ENCODE measurements around the gene SLAMF1.
A peak's percentile ranks its signal among the peaks of the same experiment; 100 is the strongest.
"Not testable (repeated sequence)": the region's sequence is repeated elsewhere in the genome, so short reads cannot be mapped to it uniquely, and the experiment has no call there.

The SLAMF1 gene, protein sequence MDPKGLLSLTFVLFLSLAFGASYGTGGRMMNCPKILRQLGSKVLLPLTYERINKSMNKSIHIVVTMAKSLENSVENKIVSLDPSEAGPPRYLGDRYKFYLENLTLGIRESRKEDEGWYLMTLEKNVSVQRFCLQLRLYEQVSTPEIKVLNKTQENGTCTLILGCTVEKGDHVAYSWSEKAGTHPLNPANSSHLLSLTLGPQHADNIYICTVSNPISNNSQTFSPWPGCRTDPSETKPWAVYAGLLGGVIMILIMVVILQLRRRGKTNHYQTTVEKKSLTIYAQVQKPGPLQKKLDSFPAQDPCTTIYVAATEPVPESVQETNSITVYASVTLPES
- total RNA-seq, result 0.20 to 313 (median 1.6) reads per million in 17 experiments

DNA sequence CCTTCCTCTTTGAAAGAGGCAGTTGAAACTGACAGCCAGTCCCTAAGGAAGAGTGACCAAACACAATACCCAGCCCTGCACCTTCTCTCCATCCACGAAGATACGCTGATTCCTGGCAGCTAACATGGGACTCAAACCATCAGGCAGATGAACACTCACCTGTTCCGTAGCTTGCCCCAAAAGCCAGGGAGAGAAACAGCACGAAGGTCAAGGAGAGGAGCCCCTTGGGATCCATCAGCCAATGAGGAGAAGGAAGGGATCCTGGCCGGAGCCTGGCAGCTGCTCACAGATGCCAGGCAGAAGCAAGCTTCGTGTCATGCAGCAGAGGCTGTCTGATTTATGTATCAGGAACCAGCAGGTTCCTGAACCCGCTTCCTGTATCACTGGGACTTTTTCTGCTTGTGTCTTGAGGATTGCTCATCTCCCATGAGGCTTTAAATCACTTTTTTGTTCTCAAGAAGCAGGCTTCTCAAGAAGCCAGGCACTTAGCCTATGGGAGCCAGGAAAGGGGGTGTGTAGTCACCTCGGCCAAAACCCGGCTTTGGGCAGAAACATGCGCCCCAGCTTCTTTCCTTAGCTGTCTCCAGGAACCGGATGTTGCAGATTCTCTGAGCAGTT, at the start of gene SLAMF1:
Gene SLAMF1, minus strand, starts transcription at position 334 of the 618 bp plus-strand sequence. Its CDS starts 99 bp downstream, at position 235.
- peak; percentile 68 to 88 (median 76) for DNase-seq

DNA sequence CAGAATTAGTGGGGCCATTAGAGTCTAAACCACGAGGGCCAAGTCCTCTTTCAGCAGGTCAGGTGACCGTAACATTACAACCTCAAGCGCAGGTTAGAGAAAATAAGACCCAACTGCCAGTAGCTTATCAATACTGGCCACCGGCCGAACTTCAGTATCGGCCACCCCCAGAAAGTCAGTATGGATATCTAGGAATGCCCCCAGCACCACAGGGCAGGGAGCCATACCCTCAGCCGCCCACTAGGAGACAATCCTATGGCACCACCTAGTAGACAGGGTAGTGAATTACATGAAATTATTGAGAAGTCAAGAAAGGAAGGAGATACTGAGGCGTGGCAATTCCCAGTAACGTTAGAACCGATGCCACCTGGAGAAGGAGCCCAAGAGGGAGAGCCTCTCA, 45.5 kb upstream of the SLAMF1 start:
- not testable (repeated sequence) for DNase-seq

DNA sequence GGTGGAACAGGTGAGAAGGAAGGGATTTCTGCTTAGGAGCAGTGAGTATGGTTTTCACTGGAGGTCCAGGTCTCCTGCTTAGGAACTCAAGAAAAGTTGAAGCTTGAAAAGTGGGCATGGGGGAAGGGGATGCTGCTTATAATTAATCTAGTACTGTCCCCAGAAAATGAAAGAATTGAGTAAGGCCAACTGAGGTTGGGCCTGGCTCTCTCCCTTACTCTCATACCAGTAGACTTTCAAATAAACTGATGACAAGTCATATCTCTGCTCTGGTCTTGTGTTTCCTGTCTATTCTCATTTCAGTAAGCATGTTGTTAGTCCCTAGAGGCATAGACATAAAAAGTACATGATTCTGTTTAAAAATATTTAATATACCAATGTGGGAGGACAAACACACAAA, 38.4 kb upstream of the SLAMF1 start:
- DNase-seq, result no peak

DNA sequence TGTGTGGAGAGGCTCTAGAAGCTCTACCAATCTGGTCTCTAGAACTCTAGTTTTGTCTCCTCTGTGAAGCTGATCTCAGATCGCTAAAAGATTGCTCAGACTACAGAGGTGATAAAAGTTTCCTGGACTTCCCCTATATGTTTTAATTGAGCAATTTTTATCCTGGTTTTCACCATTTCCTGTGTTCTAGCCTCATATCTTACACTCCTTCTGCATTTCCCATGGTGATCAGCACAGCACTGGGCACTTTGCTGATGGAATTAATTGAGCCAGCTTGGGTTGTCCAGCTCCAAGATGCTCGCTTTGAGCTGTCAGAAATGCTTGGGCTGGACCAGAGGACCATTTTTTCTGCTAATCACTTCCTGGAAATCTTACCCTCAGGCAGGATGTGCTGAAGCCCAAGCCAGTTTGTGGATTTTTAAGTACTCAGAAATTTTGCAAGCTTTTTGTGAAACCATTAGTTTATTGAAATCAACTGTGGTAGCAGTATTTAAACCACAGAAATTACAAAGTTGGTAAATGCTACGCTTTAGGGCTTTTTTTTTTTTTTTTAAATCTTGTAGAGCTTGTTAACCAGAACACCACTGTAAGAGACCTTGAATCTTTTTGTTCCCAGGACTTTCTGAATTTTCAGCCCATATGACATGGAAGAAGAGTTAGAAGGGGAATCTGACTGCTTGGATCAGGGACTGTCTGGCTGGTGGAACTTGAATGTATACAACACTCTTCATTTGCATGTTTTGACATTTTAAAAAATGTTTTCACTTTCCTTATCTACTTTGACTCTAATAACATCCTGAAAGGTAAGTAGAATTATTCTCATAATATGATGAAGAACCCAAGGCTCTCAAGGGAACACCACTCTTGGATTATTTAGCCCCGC, 36.4 kb upstream of the SLAMF1 start:
- DNase-seq, result peak; percentile 47 to 76 (median 67)

DNA sequence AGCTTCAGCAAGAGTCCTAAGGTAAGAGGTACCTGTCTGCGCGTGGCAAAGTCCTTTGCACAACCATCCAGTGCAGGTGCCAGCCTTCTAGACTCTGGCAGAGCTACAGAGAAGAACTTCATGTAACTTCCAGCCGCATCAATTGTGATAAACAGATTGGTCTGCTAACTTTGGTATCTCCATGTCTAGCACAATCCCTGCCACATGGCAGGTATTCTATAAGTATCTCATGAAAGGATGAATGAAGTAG, 35.0 kb upstream of the SLAMF1 start:
- no peak for DNase-seq

DNA sequence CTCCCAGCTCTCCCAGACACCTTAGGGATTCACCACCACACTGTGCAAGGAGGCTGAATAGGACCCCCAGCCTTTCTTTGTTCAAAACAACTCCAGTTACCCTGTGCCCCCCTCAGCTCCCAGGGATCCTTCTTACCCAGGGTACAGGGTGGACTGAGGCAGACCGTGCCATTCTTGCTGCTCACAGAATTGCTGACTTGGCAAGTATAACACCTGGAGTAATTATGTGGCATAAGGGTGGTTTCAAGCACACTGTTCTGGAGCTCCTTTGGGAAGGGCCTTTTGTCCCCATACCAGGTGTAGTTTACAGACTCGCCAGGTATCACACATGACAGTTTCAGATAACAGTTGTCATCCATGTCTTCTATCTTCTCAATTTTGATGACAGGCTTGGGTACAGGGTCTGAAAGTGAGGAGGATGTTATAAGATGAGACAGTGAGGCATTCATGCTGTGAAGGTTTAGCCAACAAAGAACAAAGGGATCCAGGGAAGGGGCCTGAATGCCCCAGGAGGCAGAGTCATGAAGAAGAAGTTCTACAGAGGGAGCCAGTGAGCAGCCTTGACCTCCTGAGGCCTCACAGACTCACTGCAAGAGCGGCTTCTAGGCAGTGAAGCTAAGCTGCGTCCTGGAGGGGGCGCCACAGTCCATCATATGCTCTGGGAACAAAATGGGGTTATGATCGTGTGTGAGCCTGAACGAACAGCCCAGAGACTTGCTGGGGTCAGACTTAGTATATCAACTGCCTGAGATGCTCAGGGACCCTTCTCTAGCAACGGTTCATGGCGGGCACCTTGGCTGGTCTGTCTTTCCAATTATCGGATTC, 34.4 kb upstream of the SLAMF1 start:
- DNase-seq, result peak; percentile 92 to 95 (median 94)

DNA sequence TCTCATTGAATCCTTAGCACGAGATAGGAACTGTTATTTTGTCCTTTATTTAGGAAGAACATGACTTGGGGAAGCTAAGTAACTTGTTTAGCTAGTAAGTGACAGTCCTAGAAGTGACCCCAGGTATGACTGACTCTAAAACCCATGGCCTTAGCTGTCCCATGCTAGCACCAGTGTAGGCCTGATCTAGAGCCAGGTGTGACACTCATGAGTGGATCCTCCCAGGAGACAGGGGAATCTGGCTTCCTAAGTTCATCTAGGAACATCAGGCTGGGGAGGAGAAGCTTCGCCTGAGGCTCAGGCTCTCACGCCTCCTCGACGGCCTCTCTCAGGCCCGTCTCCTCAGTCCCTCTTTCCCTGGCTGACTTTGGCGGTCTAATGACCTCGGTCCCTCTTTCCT, 33.6 kb upstream of the SLAMF1 start:
- DNase-seq, result no peak

DNA sequence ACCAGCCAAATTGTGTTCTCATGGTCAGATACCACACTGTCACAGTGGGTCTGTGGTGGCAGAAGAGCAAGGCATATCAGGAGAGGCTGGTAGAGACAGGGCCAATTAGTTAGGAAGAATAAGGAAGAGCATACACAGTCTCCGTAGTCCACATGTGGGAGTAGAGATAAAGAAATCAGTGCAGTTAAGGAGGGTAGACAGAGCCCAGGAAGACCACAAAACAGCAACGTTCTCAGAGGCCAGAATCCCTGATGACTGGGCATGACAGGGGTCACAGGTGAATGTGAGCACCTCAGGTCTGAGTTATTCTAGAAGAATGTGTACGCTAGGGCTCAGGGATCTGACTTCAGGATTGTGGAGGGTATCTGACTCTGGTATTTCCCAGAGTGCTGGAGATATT, 33.0 kb upstream of the SLAMF1 start:
- no peak for DNase-seq

DNA sequence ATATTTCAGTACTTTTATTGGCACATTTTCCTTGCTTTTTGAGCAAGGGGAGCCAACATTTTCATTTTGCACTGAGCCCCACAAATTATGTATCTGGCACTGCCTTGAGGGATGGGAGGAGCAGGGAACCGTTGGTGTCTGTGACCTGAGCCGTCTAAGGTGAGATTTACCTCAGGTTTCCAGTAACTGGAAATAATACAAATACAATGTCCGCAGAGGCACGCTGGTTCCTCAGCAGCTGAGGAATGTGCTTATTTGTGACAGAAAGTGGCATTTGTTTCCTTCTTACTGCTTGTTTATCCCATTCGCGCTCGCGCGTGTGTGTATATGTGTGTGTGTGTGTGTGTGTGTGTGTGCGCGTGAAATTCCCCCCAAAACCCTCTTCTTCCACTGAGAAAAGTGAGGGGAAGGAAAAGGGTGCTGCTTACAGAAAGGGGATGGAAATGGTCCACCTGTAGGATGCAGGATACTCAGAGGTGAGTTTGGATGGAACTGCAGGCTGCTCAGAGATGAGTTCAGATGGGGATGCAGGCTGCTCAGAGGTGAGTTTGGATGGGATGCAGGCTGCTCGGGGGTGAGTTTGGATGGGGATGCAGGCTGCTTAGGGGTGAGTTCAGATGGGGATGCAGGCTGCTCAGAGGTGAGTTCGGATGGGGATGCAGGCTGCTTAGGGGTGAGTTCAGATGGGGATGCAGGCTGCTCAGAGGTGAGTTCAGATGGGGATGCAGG, 30.2 kb upstream of the SLAMF1 start:
- DNase-seq, result no peak

DNA sequence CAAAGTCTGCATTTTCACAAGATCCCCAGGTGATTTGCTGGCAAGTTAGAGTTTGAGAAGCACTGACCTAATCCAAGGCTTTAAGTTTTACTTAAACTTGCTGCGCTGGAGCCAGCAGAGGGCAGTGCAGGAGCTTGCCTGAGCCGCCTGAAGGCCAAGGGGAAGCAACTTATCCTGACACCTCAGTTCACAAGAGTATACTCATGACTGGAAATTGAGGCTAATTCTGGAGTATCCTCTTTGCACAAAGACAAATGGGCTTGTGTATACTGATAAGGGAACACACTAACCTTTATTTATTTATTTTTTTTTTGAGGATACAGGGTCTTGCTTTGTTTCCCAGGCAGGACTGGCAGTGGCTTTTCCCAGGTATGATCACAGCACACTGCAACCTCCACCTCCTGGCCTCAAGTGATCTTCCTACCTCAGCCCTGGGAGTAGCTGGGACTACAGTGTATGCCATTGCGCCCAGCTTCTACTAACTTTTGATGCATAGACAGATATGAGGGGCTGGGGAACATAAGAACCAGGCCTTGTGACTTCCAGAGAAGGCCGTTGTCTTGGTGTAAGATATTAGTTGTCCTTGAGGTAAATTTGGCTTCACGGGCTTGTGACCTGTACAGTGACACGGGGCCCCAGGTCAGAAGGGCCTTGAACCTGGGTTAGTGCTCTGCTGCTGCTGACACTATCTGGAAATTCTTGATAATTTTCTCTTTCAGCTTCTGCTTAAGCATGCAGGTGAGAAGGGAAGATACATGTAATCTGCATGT, 29.0 kb upstream of the SLAMF1 start:
- DNase-seq, result peak; percentile 80 to 91 (median 89)

DNA sequence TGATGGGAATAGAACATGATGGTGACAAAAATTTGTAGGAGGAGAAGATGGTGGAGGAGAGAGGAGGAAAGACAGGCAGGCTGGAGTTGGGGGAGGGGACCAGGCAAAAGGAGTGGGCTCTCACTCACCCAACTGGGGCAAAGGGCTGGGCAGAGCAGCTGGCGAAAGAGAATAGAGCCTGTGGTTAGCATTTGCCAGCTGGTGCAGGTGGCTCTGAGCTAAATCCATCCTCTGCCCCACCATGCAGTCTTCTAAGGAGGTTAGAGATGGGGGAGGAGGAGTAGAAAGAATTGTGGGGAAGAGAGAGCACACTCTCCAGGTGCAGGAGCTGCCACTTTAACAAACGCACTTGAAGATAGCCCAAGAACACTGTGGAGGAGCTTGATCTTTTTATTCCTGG, 27.6 kb upstream of the SLAMF1 start:
- DNase-seq, result no peak

DNA sequence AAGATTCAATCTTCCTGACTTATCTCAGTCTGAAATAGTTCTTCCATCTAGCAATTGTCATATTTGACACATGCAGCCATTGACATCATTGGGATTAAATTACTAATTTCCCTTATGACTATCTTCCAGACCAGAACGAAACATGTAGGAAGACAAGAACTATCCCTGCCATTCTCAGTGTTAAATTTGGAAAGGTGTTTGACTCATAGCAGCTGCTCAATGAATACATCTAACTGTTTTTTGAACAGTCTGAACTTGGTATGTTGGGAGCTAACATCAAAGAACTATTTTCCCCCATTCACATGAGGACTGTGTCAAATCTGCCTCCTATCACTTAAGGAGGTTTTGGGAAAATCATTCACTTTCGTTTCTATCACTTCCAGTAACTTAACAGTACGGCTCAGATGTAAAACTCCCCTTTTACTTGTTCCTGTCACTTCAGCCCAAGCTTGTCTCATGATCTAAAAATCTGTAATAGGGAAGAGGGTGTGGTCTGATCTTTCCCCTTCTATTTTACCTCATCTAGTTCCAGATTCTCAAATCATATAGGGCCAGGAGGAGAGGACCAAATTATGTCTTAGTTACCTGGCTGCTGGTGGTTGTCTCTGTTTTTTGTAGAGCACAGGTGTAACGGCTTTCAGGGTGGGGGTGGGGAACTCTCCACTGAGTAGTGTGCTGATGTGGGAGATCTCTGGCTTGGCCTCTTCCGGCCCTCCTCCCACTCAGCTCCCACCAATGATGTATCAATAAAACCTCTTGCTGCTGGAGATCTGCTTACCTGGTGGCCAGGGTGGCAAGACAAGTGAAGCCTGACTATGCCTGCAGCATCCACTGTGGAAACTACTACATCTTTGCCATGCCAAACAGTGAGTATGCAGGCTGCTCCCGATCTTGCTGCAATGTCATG, 26.2 kb upstream of the SLAMF1 start:
- peak; percentile 23 to 70 (median 45) for DNase-seq

DNA sequence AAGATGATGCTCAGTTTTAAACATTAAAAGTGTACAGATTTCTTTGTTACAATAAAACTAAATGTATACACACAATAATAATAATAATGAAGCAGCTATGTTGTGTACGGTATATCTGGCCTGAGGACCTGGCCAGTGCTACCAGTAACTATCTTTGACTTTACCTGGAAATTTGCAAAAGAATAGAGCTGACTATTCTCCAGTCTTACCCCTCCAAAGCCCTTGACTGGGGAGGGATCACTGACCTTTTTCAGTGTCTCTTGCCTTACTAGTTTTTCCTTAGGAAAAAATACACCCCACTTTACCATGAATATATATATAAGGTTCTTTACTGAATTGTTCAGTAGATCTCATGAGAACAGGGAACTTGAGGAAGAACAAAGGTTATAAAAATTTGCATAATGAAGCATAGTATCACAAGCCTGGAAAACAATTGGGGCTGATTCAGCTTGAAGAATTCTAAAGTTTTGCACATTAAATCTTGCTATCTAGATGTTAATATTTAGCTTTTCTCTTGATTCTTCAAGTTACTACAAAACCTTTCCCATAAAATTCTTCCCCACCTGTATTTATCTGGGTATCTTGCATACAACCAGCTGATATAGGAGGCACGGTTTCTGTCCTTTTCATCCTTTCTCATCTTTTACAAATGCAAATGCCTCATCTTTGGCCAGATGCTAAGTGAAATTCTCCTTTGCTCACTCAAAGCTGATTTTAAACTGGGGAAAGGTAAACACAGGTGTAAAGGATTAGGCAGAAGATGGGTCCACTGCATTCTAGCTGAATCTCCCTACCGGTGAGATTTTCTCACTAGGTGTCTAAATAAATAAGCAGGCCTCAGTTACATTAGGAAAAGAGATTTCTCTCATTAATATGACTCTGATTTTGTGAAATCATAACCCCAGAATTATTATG, 25.0 kb upstream of the SLAMF1 start:
- DNase-seq, result no peak

DNA sequence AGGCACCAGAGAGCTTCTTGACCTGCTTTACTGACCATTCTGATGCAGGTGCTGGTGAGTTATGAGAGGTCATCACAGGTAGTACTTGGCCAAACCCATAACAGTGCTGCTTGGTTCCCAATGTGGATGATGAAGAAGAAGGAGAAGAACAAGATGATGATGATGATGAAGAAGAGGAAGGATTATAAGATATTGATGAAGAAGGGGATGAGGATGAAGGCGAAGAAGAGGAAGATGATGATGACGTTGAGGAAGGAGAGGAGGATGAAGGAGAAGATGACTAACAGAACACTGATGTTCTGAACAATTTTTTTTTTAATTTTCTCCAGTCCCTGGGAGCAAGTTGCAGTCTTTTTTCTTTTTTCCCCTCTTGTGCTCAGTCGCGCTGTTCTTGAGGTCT, 23.9 kb upstream of the SLAMF1 start:
- DNase-seq, result no peak

DNA sequence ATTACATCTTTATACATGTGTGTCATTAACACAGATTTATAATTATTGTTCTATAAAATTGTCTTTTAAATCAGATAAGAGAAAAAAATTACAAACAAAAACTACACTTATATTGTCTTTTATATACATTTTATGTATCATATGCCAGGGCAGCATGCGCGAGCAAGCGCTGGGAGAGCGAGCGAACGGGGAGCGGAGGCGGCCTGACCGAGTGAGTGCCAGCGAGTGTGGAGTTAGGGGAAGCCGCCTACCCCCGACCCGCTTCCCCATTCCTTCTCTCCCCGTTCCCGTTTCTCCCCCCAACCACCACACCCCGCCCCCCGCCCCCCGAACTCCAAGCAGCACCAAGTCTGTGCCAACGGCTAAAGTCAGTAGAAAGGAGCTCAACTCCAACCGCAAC, 23.0 kb upstream of the SLAMF1 start:
- DNase-seq, result no peak

DNA sequence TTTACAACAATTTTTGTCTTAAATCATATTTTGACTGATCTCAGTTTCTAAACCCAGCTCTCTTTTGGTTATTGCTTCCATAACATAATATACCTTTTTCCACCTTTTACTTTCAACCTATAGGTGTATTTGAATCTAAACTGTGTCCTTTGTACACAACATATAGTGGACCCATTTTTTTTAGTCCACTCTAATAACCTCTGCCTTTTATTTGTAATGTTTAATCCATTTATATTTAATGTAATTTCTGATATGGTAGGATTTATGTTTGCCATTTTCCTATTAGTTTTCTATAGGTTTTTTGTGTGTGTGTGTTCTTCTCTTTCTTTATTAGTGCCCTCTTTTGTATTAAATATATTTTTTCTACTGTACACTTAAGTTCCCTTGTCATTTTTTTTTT, 22.4 kb upstream of the SLAMF1 start:
- DNase-seq, result no peak

DNA sequence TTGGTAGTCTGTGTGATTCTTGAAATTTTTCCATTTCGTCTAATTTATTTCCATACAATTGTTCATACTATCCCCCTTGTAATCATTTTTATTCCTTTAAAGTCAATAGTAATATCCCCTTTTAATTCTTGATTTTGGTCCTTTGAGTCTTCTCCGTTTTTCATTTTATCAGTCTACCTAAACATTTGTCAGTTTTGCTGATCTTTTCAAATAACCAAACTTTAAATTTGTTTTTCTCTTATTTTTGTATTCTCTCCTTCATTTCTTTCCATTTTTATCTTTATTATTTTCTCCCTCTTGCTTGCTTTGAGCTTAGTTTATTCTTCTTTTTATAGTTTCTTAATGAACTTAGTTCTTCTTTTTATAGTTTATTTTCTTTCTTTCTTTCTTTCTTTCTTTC, 21.1 kb upstream of the SLAMF1 start:
- no peak for DNase-seq

DNA sequence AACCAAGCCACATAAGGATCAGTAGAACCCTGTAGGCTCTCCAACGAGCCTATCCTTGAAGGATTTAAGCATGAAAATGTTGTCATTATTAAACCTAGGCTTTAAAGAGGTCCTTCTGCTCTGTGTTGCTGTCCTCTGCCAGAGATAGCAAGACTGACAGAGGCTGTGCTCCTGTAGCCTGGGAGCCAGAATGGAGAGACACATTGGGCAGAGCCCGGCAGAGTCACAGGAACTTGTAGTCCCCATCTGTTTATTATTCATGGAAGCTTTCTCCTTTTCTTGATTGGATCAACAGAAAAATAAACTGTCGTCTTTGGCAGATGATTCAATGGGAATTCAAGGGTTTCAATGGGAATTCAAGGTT, 19.2 kb upstream of the SLAMF1 start:
- no peak for DNase-seq
